SH-SY5Y (cell line): ENCODE data around the gene FAM161B.

ENCODE experiments used
- GATA2 ChIP-seq: IDR thresholded peaks from 2 replicates; pipeline ENCODE4 v1.6.1; 2011; ENCODE audit warnings: mild to moderate bottlenecking, low read depth, low read length
- GATA3 ChIP-seq: IDR thresholded peaks from 2 replicates; pipeline ENCODE4 v1.6.1; 2011; ENCODE audit warnings: low read depth, mild to moderate bottlenecking, low read length, moderate library complexity

DNA sequence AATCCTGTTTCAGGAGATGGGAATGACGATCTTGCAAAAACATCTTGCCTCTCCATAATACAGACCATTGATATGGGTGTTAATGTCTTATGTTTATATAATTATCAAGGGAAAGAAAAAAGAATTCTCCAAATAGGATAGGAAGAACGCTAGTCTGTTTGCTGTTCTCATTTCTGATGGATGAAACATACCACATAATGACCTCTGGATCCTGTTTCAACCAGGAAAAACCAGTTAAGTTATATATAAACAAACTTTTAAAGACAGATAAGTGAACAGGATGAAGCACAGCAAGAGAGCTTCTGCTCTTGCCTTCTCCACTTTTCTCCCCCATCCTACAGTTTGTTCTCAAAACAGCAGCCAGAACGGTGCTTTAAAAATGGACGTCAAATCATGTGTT lies 28.0 kb upstream of the FAM161B start:
- TF ChIP-seq GATA2: no peak
- no peak for TF ChIP-seq GATA3
